AG10803 (cell line): Measurements from ENCODE around the gene NPS.

Experiments
- DNase-seq: peaks from one replicate; pipeline ENCODE4 v3.0.0; 2010; ENCODE audit warnings: low read depth
- H3K4me3 ChIP-seq: 2 replicates; pipeline ENCODE4 v1.5.1; 2011; ENCODE audit warnings: mild to moderate bottlenecking, low read length, control low read depth
- CTCF ChIP-seq: conservative IDR thresholded peaks from 2 replicates; pipeline ENCODE4 v1.5.1; 2011; ENCODE audit warnings: mild to moderate bottlenecking, low read length, control low read depth, inconsistent platforms

NPS gene

GRCh38 chr10:127534496-127534895 lies 14.6 kb upstream of the NPS start:
- DNase-seq: no peak
- no peak overlapping the region for H3K4me3 ChIP-seq
- no peak for TF ChIP-seq CTCF

- DNase-seq: no peak
- no peak for TF ChIP-seq CTCF
- H3K4me3 ChIP-seq: no peak overlapping the region
Measured at GRCh38 chr10:127535802-127536515, 13.2 kb upstream of the NPS start.

- no peak overlapping the region for H3K4me3 ChIP-seq
- no peak for DNase-seq
- TF ChIP-seq CTCF: no peak
Measured at GRCh38 chr10:127536972-127537760, 11.9 kb upstream of the NPS start.

- TF ChIP-seq CTCF: no peak
- no peak overlapping the region for H3K4me3 ChIP-seq
- DNase-seq: no peak
Measured at GRCh38 chr10:127537924-127538323, 11.2 kb upstream of the NPS start.

- TF ChIP-seq CTCF: no peak
- H3K4me3 ChIP-seq: no peak overlapping the region
- no peak for DNase-seq
Measured at GRCh38 chr10:127548022-127548421, 1.1 kb upstream of the NPS start.

- H3K4me3 ChIP-seq: no peak overlapping the region
- TF ChIP-seq CTCF: no peak
- DNase-seq: no peak
Measured at GRCh38 chr10:127550861-127551260, 1.8 kb downstream of the NPS start.

- no peak for DNase-seq
- TF ChIP-seq CTCF: no peak
- H3K4me3 ChIP-seq: no peak overlapping the region
Measured at GRCh38 chr10:127552446-127552845, 3.3 kb downstream of the NPS start.
